SK-N-SH (cell line): ENCODE results near the gene CDC73. TPM values are rescaled to one million over a fixed set of nuclear protein-coding genes. Genes with fewer than 3 reads are reported as not detected.

Source experiments
- CTCF ChIA-PET: fragments of 300-600, 350-600 bp; formaldehyde crosslinking; extraction: SDS; loops from one replicate; lab custom pipeline; 2021; lab: Yijun Ruan, JAX
- POLR2A ChIA-PET: fragments of 350-600 bp; sonication (Branson Sonifier 250); formaldehyde crosslinking; extraction: SDS; loops from one replicate; lab custom pipeline; 2020; ENCODE audit warnings: antibody characterized with exemption, inconsistent platforms; lab: Yijun Ruan, JAX
- DNase-seq: peaks from one replicate; pipeline ENCODE4 v3.0.0; 2012
- H2AFZ ChIP-seq: fragments of 200-600 bp; sonication (generic); 2 replicates; pipeline ENCODE4 v1.8.1; 2016; ENCODE audit warnings: antibody characterized with exemption, mild to moderate bottlenecking, low read depth
- H3F3A ChIP-seq: fragments of 200-600 bp; sonication (generic); replicated peaks from 2 replicates; pipeline ENCODE3; 2016; ENCODE audit warnings: antibody characterized with exemption, mild to moderate bottlenecking; ENCODE audit not compliant: insufficient read depth
- H3K27ac ChIP-seq, 2 experiments: fragments of 200-500 bp in 1 of 2; fragments of 200-600 bp in 1 of 2; sonication (Bioruptor generic) in 1 of 2; sonication (generic), shearing (Covaris generic) in 1 of 2; 2 replicates each; pipeline versions ENCODE4 v1.5.1 to v1.6.1; 2014 to 2016; ENCODE audit warnings: low read depth in 2 of 2, inconsistent platforms in 1 of 2, low read length in 1 of 2, mild to moderate bottlenecking in 1 of 2, mixed read lengths in 1 of 2
- H3K27me3 ChIP-seq: fragments of 200-600 bp; sonication (generic), shearing (Covaris generic); 2 replicates; pipeline ENCODE4 v1.6.1; 2016; ENCODE audit warnings: mixed run types; ENCODE audit not compliant: insufficient read depth
- H3K36me3 ChIP-seq, 2 experiments: fragments of 200-500 bp in 1 of 2; fragments of 200-600 bp in 1 of 2; sonication (Bioruptor generic) in 1 of 2; sonication (generic) in 1 of 2; replicated peaks in 1 of 2; 2 replicates each; pipeline versions ENCODE3 to v1.5.1; 2014 to 2016; ENCODE audit warnings: low read length in 1 of 2, mild to moderate bottlenecking in 1 of 2; ENCODE audit not compliant: insufficient read depth in 2 of 2, control insufficient read depth in 1 of 2
- H3K4me1 ChIP-seq, 2 experiments: fragments of 200-500 bp in 1 of 2; fragments of 200-600 bp in 1 of 2; sonication (Bioruptor generic) in 1 of 2; sonication (generic), shearing (Covaris generic) in 1 of 2; 2 replicates each; pipeline versions ENCODE4 v1.5.1 to v1.6.1; 2014 to 2016; ENCODE audit warnings: low read depth in 1 of 2, low read length in 1 of 2, mixed run types in 1 of 2; ENCODE audit not compliant: insufficient read depth in 2 of 2, control insufficient read depth in 1 of 2
- H3K4me2 ChIP-seq: fragments of 200-600 bp; sonication (generic), shearing (Covaris generic); 2 replicates; pipeline ENCODE4 v1.6.1; 2017; ENCODE audit warnings: mixed run types
- H3K4me3 ChIP-seq, 2 experiments: fragments of 200-500 bp in 1 of 2; fragments of 200-600 bp in 1 of 2; sonication (Bioruptor generic) in 1 of 2; sonication (generic), shearing (Covaris generic) in 1 of 2; 2 replicates each; pipeline versions ENCODE4 v1.5.1 to v1.8.1; 2014 to 2016; ENCODE audit warnings: low read depth in 2 of 2, inconsistent platforms in 1 of 2, low read length in 1 of 2, mild to moderate bottlenecking in 1 of 2, mixed read lengths in 1 of 2, moderate library complexity in 1 of 2
- H3K79me2 ChIP-seq: fragments of 200-600 bp; sonication (generic); 2 replicates; pipeline ENCODE4 v1.8.1; 2017; ENCODE audit warnings: mild to moderate bottlenecking; ENCODE audit not compliant: insufficient read depth
- H3K9ac ChIP-seq: fragments of 200-600 bp; sonication (generic); 2 replicates; pipeline ENCODE4 v1.6.1; 2017; ENCODE audit warnings: mixed run types
- H3K9me2 ChIP-seq: fragments of 200-600 bp; sonication (generic); 2 replicates; pipeline ENCODE4 v1.6.1; 2017; ENCODE audit warnings: mixed run types
- H3K9me3 ChIP-seq: fragments of 200-600 bp; sonication (generic); 2 replicates; pipeline ENCODE4 v1.6.1; 2017; ENCODE audit warnings: mixed run types, mild to moderate bottlenecking, moderate library complexity
- H4K20me1 ChIP-seq: fragments of 200-600 bp; sonication (generic); 2 replicates; pipeline ENCODE4 v1.6.1; 2017; ENCODE audit warnings: mild to moderate bottlenecking, mixed run types; ENCODE audit not compliant: insufficient read depth
- CHD2 ChIP-seq: fragments of 150-350 bp; IDR thresholded peaks from 2 replicates; pipeline ENCODE4 v1.6.1; 2018; ENCODE audit warnings: low read length; ENCODE audit not compliant: partially characterized antibody
- ELF1 ChIP-seq: IDR thresholded peaks from 2 replicates; pipeline ENCODE4 v1.4.0; 2012
- EP300 ChIP-seq, 2 experiments: IDR thresholded peaks; 2 replicates each; pipeline versions ENCODE4 v1.4.0 to v1.6.1; 2012; ENCODE audit warnings: borderline replicate concordance in 1 of 2, low read depth in 1 of 2, low read length in 1 of 2
- EZH2phosphoT487 ChIP-seq: fragments of 200-600 bp; sonication (generic); IDR thresholded peaks from 2 replicates; pipeline ENCODE4 v1.6.1; 2017; ENCODE audit warnings: low read depth, mixed run types, mild to moderate bottlenecking, antibody characterized with exemption, moderate library complexity, borderline replicate concordance
- FOSL2 ChIP-seq: IDR thresholded peaks from 2 replicates; pipeline ENCODE4 v1.4.0; 2012; ENCODE audit warnings: low read depth, mild to moderate bottlenecking, moderate library complexity, borderline replicate concordance
- FOXJ3 ChIP-seq: sonication (generic); formaldehyde crosslinking; IDR thresholded peaks from 2 replicates; pipeline ENCODE4 v1.5.1; 2020; ENCODE audit warnings: mild to moderate bottlenecking, missing genetic modification reagents
- GATA2 ChIP-seq: sonication (generic); formaldehyde crosslinking; IDR thresholded peaks from 2 replicates; pipeline ENCODE4 v1.5.0; 2020; ENCODE audit warnings: mild to moderate bottlenecking, missing genetic modification reagents
- JUND ChIP-seq: IDR thresholded peaks from 2 replicates; pipeline ENCODE4 v1.4.0; 2012
- MEF2A ChIP-seq: IDR thresholded peaks from 2 replicates; pipeline ENCODE4 v1.4.0; 2012; ENCODE audit warnings: low read depth, borderline replicate concordance
- MXI1 ChIP-seq: IDR thresholded peaks from 2 replicates; pipeline ENCODE4 v1.6.1; 2012; ENCODE audit warnings: mild to moderate bottlenecking, low read depth, low read length, improper control_type of control experiment
- NRF1 ChIP-seq: IDR thresholded peaks from 2 replicates; pipeline ENCODE4 v1.6.1; 2012; ENCODE audit warnings: low read depth, mild to moderate bottlenecking, low read length
- PBX3 ChIP-seq: IDR thresholded peaks from 2 replicates; pipeline ENCODE4; 2012
- POLR2AphosphoS5 ChIP-seq: IDR thresholded peaks from 2 replicates; pipeline ENCODE4 v1.6.1; 2012; ENCODE audit warnings: low read depth, low read length
- RAD21 ChIP-seq: IDR thresholded peaks from 2 replicates; pipeline ENCODE4 v1.6.1; 2012; ENCODE audit warnings: mild to moderate bottlenecking, low read length
- RFX5 ChIP-seq: IDR thresholded peaks from 2 replicates; pipeline ENCODE4 v1.6.1; 2012; ENCODE audit warnings: mild to moderate bottlenecking, improper control_type of control experiment, low read length
- RXRA ChIP-seq: IDR thresholded peaks from 2 replicates; pipeline ENCODE4 v1.4.0; 2012; ENCODE audit warnings: low read depth, mild to moderate bottlenecking, borderline replicate concordance
- TCF12 ChIP-seq: IDR thresholded peaks from 2 replicates; pipeline ENCODE4 v1.4.0; 2012
- TEAD4 ChIP-seq: IDR thresholded peaks from 2 replicates; pipeline ENCODE4 v1.4.0; 2012; ENCODE audit warnings: mild to moderate bottlenecking, borderline replicate concordance; ENCODE audit not compliant: insufficient read depth
- USF1 ChIP-seq: IDR thresholded peaks from 2 replicates; pipeline ENCODE4 v1.4.0; 2012; ENCODE audit warnings: low read depth, borderline replicate concordance
- YY1 ChIP-seq: IDR thresholded peaks from 2 replicates; pipeline ENCODE4 v1.4.0; 2012; ENCODE audit warnings: low read depth, mild to moderate bottlenecking
- WGBS: methylation state at CpG from one replicate; pipeline ENCODE4 v1.1.6; 2017; ENCODE audit warnings: low lambda C conversion rate; 5-methylcytosine and 5-hydroxymethylcytosine counted together
- polyA plus RNA-seq, 3 experiments: library from polyadenylated mRNA; depleted of rRNA; stranded (reverse); fragments of >200 nt; gene quantifications; 2 replicates each; pipeline ENCODE4 v1.2.3, GENCODE V29; 2012
- TF ChIP-seq, protein P1 (sequence below): IDR thresholded peaks from 2 replicates; pipeline ENCODE4 v1.6.1; 2012; ENCODE audit warnings: mild to moderate bottlenecking, low read depth, low read length, moderate library complexity

CDC73 gene
- polyA plus RNA-seq, 1 of the 3 experiments (the other 2 are of a cell fraction), result 13.4 TPM

DNA sequence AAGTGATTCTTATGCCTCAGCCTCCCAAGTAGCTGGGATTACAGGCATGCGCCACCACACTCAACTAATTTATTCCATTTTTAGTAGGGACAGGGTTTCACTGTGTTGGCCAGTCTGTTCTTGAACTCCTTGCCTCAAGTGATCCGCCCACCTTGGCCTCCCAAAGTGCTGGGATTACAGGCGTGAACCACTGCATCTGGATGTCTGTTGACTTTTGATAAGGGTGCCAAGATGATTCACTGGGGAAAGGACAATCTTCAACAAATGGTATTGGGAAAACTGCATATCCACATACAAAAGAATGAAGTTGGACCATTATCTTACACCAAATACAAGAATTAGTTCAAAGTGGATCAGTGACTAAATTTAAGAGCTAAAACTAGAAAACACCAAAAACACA lies 42.6 kb upstream of the CDC73 start:
- whole genome bisulfite sequencing, result 94% methylated on average over 3 of the region's 3 CpGs
- CTCF ChIA-PET, result no interaction called here
- peaks cover 10% of the 10 kb centered on the region; the same call in 1 of the 2 replicates for H3K9me3 ChIP-seq

GRCh38 chr1:193083365-193084088 lies 38.3 kb upstream of the CDC73 start:
- Histone ChIP-seq H4K20me1 (no peaks in the 10 kb centered on the region), H3K4me3 (no peak overlapping the region), H3F3A (peaks cover 7% of the 10 kb centered on the region), H3K36me3 (peaks cover 83 to 94% of the 10 kb centered on the region in 2 experiments), H3K79me2 (no peaks in the 10 kb centered on the region), H3K4me2 (no peak overlapping the region), H3K9me3 (peaks cover 4% of the 10 kb centered on the region; the same call in 1 of the 2 replicates), H2AFZ (no peak overlapping the region), H3K9ac (no peak overlapping the region), H3K9me2 (no peaks in the 10 kb centered on the region), H3K27ac (no peak overlapping the region), H3K27me3 (no peaks in the 10 kb centered on the region), H3K4me1 (no peaks in the 10 kb centered on the region)
- POLR2A ChIA-PET, result no interaction called here
- 97% methylated on average over 6 of the region's 6 CpGs for WGBS
- CTCF ChIA-PET, result no interaction called here
- TF ChIP-seq USF1 (no peak), FOSL2 (no peak), TEAD4 (no peak), RFX5 (no peak), CHD2 (no peak), EZH2phosphoT487 (no peak), YY1 (no peak), JUND (no peak), NRF1 (no peak), MEF2A (no peak), GATA2 (CRISPR knock-in tag) (no peak), PBX3 (no peak), POLR2AphosphoS5 (no peak), RXRA (no peak), TCF12 (no peak), ELF1 (no peak)
- TF ChIP-seq, protein P1, sequence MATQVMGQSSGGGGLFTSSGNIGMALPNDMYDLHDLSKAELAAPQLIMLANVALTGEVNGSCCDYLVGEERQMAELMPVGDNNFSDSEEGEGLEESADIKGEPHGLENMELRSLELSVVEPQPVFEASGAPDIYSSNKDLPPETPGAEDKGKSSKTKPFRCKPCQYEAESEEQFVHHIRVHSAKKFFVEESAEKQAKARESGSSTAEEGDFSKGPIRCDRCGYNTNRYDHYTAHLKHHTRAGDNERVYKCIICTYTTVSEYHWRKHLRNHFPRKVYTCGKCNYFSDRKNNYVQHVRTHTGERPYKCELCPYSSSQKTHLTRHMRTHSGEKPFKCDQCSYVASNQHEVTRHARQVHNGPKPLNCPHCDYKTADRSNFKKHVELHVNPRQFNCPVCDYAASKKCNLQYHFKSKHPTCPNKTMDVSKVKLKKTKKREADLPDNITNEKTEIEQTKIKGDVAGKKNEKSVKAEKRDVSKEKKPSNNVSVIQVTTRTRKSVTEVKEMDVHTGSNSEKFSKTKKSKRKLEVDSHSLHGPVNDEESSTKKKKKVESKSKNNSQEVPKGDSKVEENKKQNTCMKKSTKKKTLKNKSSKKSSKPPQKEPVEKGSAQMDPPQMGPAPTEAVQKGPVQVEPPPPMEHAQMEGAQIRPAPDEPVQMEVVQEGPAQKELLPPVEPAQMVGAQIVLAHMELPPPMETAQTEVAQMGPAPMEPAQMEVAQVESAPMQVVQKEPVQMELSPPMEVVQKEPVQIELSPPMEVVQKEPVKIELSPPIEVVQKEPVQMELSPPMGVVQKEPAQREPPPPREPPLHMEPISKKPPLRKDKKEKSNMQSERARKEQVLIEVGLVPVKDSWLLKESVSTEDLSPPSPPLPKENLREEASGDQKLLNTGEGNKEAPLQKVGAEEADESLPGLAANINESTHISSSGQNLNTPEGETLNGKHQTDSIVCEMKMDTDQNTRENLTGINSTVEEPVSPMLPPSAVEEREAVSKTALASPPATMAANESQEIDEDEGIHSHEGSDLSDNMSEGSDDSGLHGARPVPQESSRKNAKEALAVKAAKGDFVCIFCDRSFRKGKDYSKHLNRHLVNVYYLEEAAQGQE, result no peak
- DNase-seq, result no peak

More for the DNA sequence above, 42.6 kb upstream of the CDC73 start:
- Histone ChIP-seq H3K4me3 (no peak overlapping the region), H3K4me2 (no peak overlapping the region), H3K27me3 (no peaks in the 10 kb centered on the region), H3K9me2 (no peaks in the 10 kb centered on the region), H3F3A (peaks cover 4% of the 10 kb centered on the region), H3K36me3 (peaks cover 75 to 82% of the 10 kb centered on the region in 2 experiments), H4K20me1 (peaks cover 4% of the 10 kb centered on the region; the same call in 1 of the 2 replicates)
- POLR2A ChIA-PET, result no interaction called here
- TF ChIP-seq JUND (no peak), EP300 (IDR thresholded peaks at IDR 0.05; ENCODE audit: borderline replicate concordance in 1 of 2, low read depth in 1 of 2, low read length in 1 of 2) (no peak), FOXJ3 (no peak), MXI1 (no peak), RXRA (no peak), GATA2 (CRISPR knock-in tag) (no peak), EZH2phosphoT487 (no peak), CHD2 (no peak), RAD21 (no peak), TCF12 (no peak)
- TF ChIP-seq, all 33 proteins: peak for 0
- H3K27ac ChIP-seq, result no peak overlapping the region
- H3K9ac ChIP-seq, result no peak overlapping the region
- H3K79me2 ChIP-seq, result peaks cover 20% of the 10 kb centered on the region; the same call in 1 of the 2 replicates
- DNase-seq, result no peak
- no peaks in the 10 kb centered on the region for H3K4me1 ChIP-seq
- no peak overlapping the region for H2AFZ ChIP-seq
